Measurements from ENCODE around the gene TMTC1. TPM values are rescaled to one million over a fixed set of nuclear protein-coding genes. Genes with fewer than 3 reads are reported as not detected.

TMTC1 gene
- total RNA-seq, 1 experiment from 2014 or later = 109 TPM

DNA sequence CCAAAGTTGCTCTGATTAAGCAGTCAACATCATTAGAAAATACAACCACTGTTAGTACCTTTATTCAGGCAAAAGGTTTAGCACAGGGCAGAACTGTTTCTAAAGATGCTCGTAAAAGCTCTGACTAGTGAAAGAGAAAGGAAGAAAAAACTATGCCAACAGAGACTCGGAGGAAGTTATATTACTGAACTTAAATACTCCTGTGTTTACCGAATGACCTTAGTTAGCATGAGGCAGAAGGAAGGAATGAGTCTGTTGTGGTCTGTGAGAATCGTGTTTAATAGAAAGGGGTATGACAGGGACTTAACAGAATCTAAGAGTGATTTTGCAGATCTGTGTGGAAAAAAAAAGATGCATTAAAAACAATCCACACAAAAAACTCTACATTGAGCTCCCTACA, 202.1 kb downstream of the TMTC1 start:
- Mint-ChIP-seq H3K4me3 (ENCODE audit: unreplicated experiment) (no peak overlapping the region), H3K9me3 (ENCODE audit: unreplicated experiment) (no peaks in the 10 kb centered on the region), H3K27me3 (ENCODE audit: insufficient read depth, unreplicated experiment) (no peaks in the 10 kb centered on the region), H3K27ac (ENCODE audit: low read depth, unreplicated experiment) (no peak overlapping the region), H3K4me1 (ENCODE audit: insufficient read depth, unreplicated experiment) (no peaks in the 10 kb centered on the region), H3K36me3 (ENCODE audit: insufficient read depth, unreplicated experiment) (peaks cover 79% of the 10 kb centered on the region)
- intact Hi-C loops (cut with micrococcal nuclease) = no loop called here
- TF ChIP-seq, protein P1, sequence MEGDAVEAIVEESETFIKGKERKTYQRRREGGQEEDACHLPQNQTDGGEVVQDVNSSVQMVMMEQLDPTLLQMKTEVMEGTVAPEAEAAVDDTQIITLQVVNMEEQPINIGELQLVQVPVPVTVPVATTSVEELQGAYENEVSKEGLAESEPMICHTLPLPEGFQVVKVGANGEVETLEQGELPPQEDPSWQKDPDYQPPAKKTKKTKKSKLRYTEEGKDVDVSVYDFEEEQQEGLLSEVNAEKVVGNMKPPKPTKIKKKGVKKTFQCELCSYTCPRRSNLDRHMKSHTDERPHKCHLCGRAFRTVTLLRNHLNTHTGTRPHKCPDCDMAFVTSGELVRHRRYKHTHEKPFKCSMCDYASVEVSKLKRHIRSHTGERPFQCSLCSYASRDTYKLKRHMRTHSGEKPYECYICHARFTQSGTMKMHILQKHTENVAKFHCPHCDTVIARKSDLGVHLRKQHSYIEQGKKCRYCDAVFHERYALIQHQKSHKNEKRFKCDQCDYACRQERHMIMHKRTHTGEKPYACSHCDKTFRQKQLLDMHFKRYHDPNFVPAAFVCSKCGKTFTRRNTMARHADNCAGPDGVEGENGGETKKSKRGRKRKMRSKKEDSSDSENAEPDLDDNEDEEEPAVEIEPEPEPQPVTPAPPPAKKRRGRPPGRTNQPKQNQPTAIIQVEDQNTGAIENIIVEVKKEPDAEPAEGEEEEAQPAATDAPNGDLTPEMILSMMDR (IDR thresholded peaks at IDR 0.05; ENCODE audit: unreplicated experiment) = no peak
- POLR2A ChIA-PET = interaction anchor here (0.9 to 1.0 kb wide), 2 partner anchors 10 to 20 kb away, joined by 3 to 4 read pairs; no protein-coding TSS in a partner anchor
- DNase-seq (ENCODE audit: unreplicated experiment) = no peak
- no TSS peak for BruUV-seq (replicated peaks)
- CTCF ChIA-PET = no interaction called here

DNA sequence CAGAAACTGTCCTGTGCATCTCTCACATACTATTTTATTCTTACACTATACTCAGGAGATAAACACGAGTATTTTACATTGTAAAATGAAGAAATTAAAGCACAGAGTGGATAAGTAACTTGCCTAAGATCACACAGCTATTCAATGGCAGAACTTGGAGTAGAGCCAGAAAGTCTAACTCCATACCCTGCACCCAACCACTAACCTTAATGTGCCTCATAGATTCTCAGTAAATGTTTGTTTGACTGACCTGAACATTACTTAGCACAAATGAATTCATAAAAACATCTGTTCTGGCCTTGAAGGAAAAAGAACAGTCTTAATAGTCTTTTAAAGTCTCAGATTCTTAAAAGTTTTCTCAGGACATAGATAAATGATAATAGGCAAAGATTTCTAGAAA, 202.8 kb downstream of the TMTC1 start:
- Mint-ChIP-seq H3K4me1 (ENCODE audit: insufficient read depth, unreplicated experiment) (no peaks in the 10 kb centered on the region), H3K27ac (ENCODE audit: low read depth, unreplicated experiment) (no peak overlapping the region), H3K9me3 (ENCODE audit: unreplicated experiment) (no peaks in the 10 kb centered on the region), H3K27me3 (ENCODE audit: insufficient read depth, unreplicated experiment) (no peaks in the 10 kb centered on the region), H3K36me3 (ENCODE audit: insufficient read depth, unreplicated experiment) (peaks cover 84% of the 10 kb centered on the region), H3K4me3 (ENCODE audit: unreplicated experiment) (no peak overlapping the region)
- ChIA-PET CTCF (interaction anchor here (0.7 kb wide), 1 partner anchor 995 kb away, joined by 3 read pairs; no protein-coding TSS in a partner anchor), POLR2A (interaction anchor here (0.7 kb wide), 1 partner anchor 1267 kb away, joined by 4 read pairs; no protein-coding TSS in a partner anchor)
- intact Hi-C loops (cut with micrococcal nuclease) = no loop called here
- BruUV-seq (replicated peaks) = no TSS peak
- TF ChIP-seq, protein P1 (IDR thresholded peaks at IDR 0.05; ENCODE audit: unreplicated experiment) = no peak
- no peak for DNase-seq (ENCODE audit: unreplicated experiment)

DNA sequence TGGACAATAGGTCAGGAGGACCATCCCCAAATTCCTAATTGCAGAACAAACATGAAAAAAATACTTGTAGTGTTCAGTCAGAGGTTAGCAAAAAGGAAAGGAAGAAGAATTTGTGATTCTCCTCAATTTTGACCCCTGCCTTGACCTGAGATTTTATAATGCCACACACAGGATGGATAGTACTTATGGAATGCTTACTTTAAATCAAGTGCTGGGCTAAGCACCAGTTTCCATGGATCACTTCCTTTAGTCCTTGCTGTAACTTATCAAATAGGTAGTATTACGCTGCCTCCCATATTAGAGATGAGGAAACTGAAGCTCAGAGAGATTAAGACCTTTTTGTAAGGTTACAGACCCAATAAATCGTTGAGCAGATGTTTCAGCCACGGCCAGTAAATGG, 205.0 kb downstream of the TMTC1 start:
- Mint-ChIP-seq H3K4me3 (ENCODE audit: unreplicated experiment) (no peak overlapping the region), H3K27me3 (ENCODE audit: insufficient read depth, unreplicated experiment) (no peaks in the 10 kb centered on the region), H3K36me3 (ENCODE audit: insufficient read depth, unreplicated experiment) (peaks cover 84% of the 10 kb centered on the region), H3K27ac (ENCODE audit: low read depth, unreplicated experiment) (no peak overlapping the region), H3K4me1 (ENCODE audit: insufficient read depth, unreplicated experiment) (no peaks in the 10 kb centered on the region), H3K9me3 (ENCODE audit: unreplicated experiment) (no peaks in the 10 kb centered on the region)
- CTCF ChIA-PET = interaction anchor here (0.7 to 1.0 kb wide), 3 partner anchors 17 to 534 kb away, joined by 3 to 4 read pairs (median 3); no protein-coding TSS in a partner anchor
- DNase-seq (ENCODE audit: unreplicated experiment) = no peak
- TF ChIP-seq, protein P1 (IDR thresholded peaks at IDR 0.05; ENCODE audit: unreplicated experiment) = no peak
- BruUV-seq (replicated peaks) = no TSS peak
- intact Hi-C loops (cut with micrococcal nuclease) = no loop called here
- POLR2A ChIA-PET = no interaction called here

DNA sequence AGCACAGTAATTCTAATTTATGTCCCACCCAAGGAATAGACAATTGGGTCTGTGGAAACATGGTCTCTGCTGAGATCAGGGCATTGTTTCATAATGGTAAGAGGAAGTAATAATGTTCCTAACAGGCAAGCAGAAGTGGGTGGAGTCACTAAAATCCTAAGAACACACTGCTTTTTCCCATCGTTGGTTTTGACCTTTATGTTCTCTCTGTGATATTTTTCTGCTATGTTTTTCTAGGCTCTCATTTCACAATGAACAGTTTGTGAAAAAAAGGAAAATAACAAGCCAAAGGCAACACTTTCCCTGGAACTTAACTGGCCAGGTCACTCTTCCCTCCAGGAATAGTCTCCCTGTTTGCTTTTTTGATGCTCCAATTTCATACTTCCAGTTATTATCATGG, 205.7 kb downstream of the TMTC1 start:
- Mint-ChIP-seq H3K27ac (ENCODE audit: low read depth, unreplicated experiment) (no peak overlapping the region), H3K36me3 (ENCODE audit: insufficient read depth, unreplicated experiment) (peaks cover 77% of the 10 kb centered on the region), H3K4me3 (ENCODE audit: unreplicated experiment) (no peak overlapping the region), H3K9me3 (ENCODE audit: unreplicated experiment) (no peaks in the 10 kb centered on the region), H3K4me1 (ENCODE audit: insufficient read depth, unreplicated experiment) (no peaks in the 10 kb centered on the region), H3K27me3 (ENCODE audit: insufficient read depth, unreplicated experiment) (no peaks in the 10 kb centered on the region)
- POLR2A ChIA-PET = no interaction called here
- TF ChIP-seq, protein P1 (IDR thresholded peaks at IDR 0.05; ENCODE audit: unreplicated experiment) = no peak
- intact Hi-C loops (cut with micrococcal nuclease) = no loop called here
- CTCF ChIA-PET = interaction anchor here (0.7 kb wide), 1 partner anchor 535 kb away, joined by 3 read pairs; no protein-coding TSS in a partner anchor
- BruUV-seq (replicated peaks) = no TSS peak
- DNase-seq (ENCODE audit: unreplicated experiment) = peak; percentile 19

Data from MCF 10A (cell line).